WTC11 (cell line): Measurements from ENCODE around the gene FAM234A. TPM values are rescaled to one million over a fixed set of nuclear protein-coding genes. Genes with fewer than 3 reads are reported as not detected.

Source experiments
- ATAC-seq: fragments of 200-7000 bp; cut with Tn5 transposase; 2 replicates; pipeline ENCODE4 v1.10.0; 2021; ENCODE audit warnings: mild to moderate bottlenecking, moderate library complexity
- CTCF ChIA-PET: fragments of 300-600 bp; sonication (Branson Sonifier 250); formaldehyde crosslinking; loops from one replicate; lab custom pipeline; 2021; ENCODE audit warnings: antibody characterized with exemption; lab: Charles Lee
- POLR2A ChIA-PET: fragments of 350-600 bp; sonication (Branson Sonifier 250); formaldehyde crosslinking; loops from one replicate; lab custom pipeline; 2021; ENCODE audit warnings: antibody characterized with exemption; lab: Charles Lee
- DNase-seq: peaks from one replicate; pipeline ENCODE4 v3.0.0; 2021; ENCODE audit warnings: low spot score
- H3K27ac Mint-ChIP-seq: 2 replicates; pipeline ENCODE4 v1.8.0; 2021; ENCODE audit warnings: mixed read lengths
- H3K27me3 Mint-ChIP-seq: 2 replicates; pipeline ENCODE4 v1.8.0; 2021; ENCODE audit warnings: low read depth, mild to moderate bottlenecking, moderate library complexity, mixed read lengths
- H3K36me3 Mint-ChIP-seq: 2 replicates; pipeline ENCODE4 v1.8.0; 2021; ENCODE audit warnings: mixed read lengths
- H3K4me1 Mint-ChIP-seq: 2 replicates; pipeline ENCODE4 v1.8.0; 2022; ENCODE audit warnings: mixed read lengths
- H3K4me3 Mint-ChIP-seq: 2 replicates; pipeline ENCODE4 v1.8.0; 2021; ENCODE audit warnings: mild to moderate bottlenecking, moderate library complexity, mixed read lengths
- H3K9me3 Mint-ChIP-seq: 2 replicates; pipeline ENCODE4 v1.8.0; 2021; ENCODE audit warnings: mixed read lengths
- AFF4 ChIP-seq: sonication (generic); formaldehyde crosslinking; IDR thresholded peaks from 2 replicates; pipeline ENCODE4 v1.8.1; 2023; ENCODE audit warnings: mild to moderate bottlenecking, missing genetic modification reagents, borderline replicate concordance
- ATF2 ChIP-seq: sonication (generic); formaldehyde crosslinking; IDR thresholded peaks from 2 replicates; pipeline ENCODE4 v1.8.1; 2022; ENCODE audit warnings: low read depth, missing genetic modification reagents, borderline replicate concordance
- ATF3 ChIP-seq: sonication (generic); formaldehyde crosslinking; conservative IDR thresholded peaks from 2 replicates; pipeline ENCODE4 v1.8.1; 2022; ENCODE audit warnings: mild to moderate bottlenecking, missing genetic modification reagents
- CREB1 ChIP-seq: sonication (generic); formaldehyde crosslinking; IDR thresholded peaks from 2 replicates; pipeline ENCODE4 v1.8.0; 2023; ENCODE audit warnings: mild to moderate bottlenecking, missing genetic modification reagents
- CTCF ChIP-seq: fragments of 200-600 bp; IDR thresholded peaks from 2 replicates; pipeline ENCODE4 v1.8.0; 2022; ENCODE audit warnings: antibody characterized with exemption
- E2F5 ChIP-seq: sonication (generic); formaldehyde crosslinking; IDR thresholded peaks from 2 replicates; pipeline ENCODE4 v1.8.1; 2022; ENCODE audit warnings: mild to moderate bottlenecking, moderate library complexity, missing genetic modification reagents
- ELF4 ChIP-seq: sonication (generic); formaldehyde crosslinking; IDR thresholded peaks from 2 replicates; pipeline ENCODE4 v1.8.1; 2022; ENCODE audit warnings: low read depth, mild to moderate bottlenecking, moderate library complexity, missing genetic modification reagents
- ETV6 ChIP-seq: sonication (generic); formaldehyde crosslinking; IDR thresholded peaks from 2 replicates; pipeline ENCODE4 v1.8.1; 2022; ENCODE audit warnings: mild to moderate bottlenecking, missing genetic modification reagents
- FOXP1 ChIP-seq: sonication (generic); formaldehyde crosslinking; IDR thresholded peaks from 2 replicates; pipeline ENCODE4 v1.8.0; 2022; ENCODE audit warnings: missing genetic modification reagents, mild to moderate bottlenecking, moderate library complexity, borderline replicate concordance
- GABPB1 ChIP-seq: sonication (generic); formaldehyde crosslinking; IDR thresholded peaks from 2 replicates; pipeline ENCODE4 v1.8.1; 2023; ENCODE audit warnings: mild to moderate bottlenecking, missing genetic modification reagents
- HMGXB4 ChIP-seq: sonication (generic); formaldehyde crosslinking; IDR thresholded peaks from 2 replicates; pipeline ENCODE4 v1.8.1; 2023; ENCODE audit warnings: mild to moderate bottlenecking, moderate library complexity, missing genetic modification reagents
- MAX ChIP-seq: sonication (generic); formaldehyde crosslinking; IDR thresholded peaks from 2 replicates; pipeline ENCODE4 v1.8.0; 2022; ENCODE audit warnings: mild to moderate bottlenecking, missing genetic modification reagents
- NFATC4 ChIP-seq: fragments of 250-450 bp; sonication (Bioruptor Pico); IDR thresholded peaks from 2 replicates; pipeline ENCODE4 v1.9.0; 2021; ENCODE audit warnings: mild to moderate bottlenecking
- NR1H2 ChIP-seq: sonication (generic); formaldehyde crosslinking; IDR thresholded peaks from 2 replicates; pipeline ENCODE4 v1.9.0; 2021; ENCODE audit warnings: mild to moderate bottlenecking, moderate library complexity, missing genetic modification reagents
- SMAD4 ChIP-seq: sonication (generic); formaldehyde crosslinking; IDR thresholded peaks from 2 replicates; pipeline ENCODE4 v1.8.0; 2022; ENCODE audit warnings: mild to moderate bottlenecking, missing genetic modification reagents
- TCF7 ChIP-seq: sonication (generic); formaldehyde crosslinking; IDR thresholded peaks from 2 replicates; pipeline ENCODE4 v1.8.0; 2022; ENCODE audit warnings: mild to moderate bottlenecking, low read depth, missing genetic modification reagents, moderate library complexity
- TEAD4 ChIP-seq: sonication (generic); formaldehyde crosslinking; IDR thresholded peaks from 2 replicates; pipeline ENCODE4 v1.8.0; 2022; ENCODE audit warnings: mild to moderate bottlenecking, missing genetic modification reagents
- ZBTB21 ChIP-seq: sonication (generic); formaldehyde crosslinking; IDR thresholded peaks from 2 replicates; pipeline ENCODE4 v1.8.1; 2023; ENCODE audit warnings: mild to moderate bottlenecking, missing genetic modification reagents, borderline replicate concordance
- ZBTB43 ChIP-seq: sonication (generic); formaldehyde crosslinking; IDR thresholded peaks from 2 replicates; pipeline ENCODE4 v1.8.1; 2023; ENCODE audit warnings: mild to moderate bottlenecking, missing genetic modification reagents
- ZNF232 ChIP-seq: sonication (generic); formaldehyde crosslinking; IDR thresholded peaks from 2 replicates; pipeline ENCODE4 v1.8.0; 2022; ENCODE audit warnings: mild to moderate bottlenecking, missing genetic modification reagents
- ZNF263 ChIP-seq: sonication (generic); formaldehyde crosslinking; IDR thresholded peaks from 2 replicates; pipeline ENCODE4 v1.8.1; 2022; ENCODE audit warnings: low read depth, mild to moderate bottlenecking, moderate library complexity, missing genetic modification reagents
- ZNF281 ChIP-seq: sonication (generic); formaldehyde crosslinking; IDR thresholded peaks from 2 replicates; pipeline ENCODE4 v1.8.0; 2023; ENCODE audit warnings: mild to moderate bottlenecking, missing genetic modification reagents
- ZNF671 ChIP-seq: fragments of 250-450 bp; sonication (Bioruptor Pico); IDR thresholded peaks from 2 replicates; pipeline ENCODE4 v1.8.0; 2021; ENCODE audit warnings: mild to moderate bottlenecking
- total RNA-seq: library from RNA; stranded (reverse); gene quantifications from 3 replicates; pipeline ENCODE4 v1.2.3, GENCODE V29; 2021

Gene FAM234A
- total RNA-seq, 1 experiment from 2014 or later: 115 TPM

GRCh38 chr16:194516-194915, 40.1 kb upstream of the FAM234A start (continued):
- TF ChIP-seq SMAD4 (CRISPR knock-in tag) (no peak), NFATC4 (CRISPR knock-in tag) (no peak), E2F5 (CRISPR knock-in tag) (no peak), TEAD4 (CRISPR knock-in tag) (no peak), HMGXB4 (CRISPR knock-in tag) (no peak), ZNF263 (CRISPR knock-in tag) (no peak), AFF4 (no peak), ATF3 (CRISPR knock-in tag) (no peak), TCF7 (CRISPR knock-in tag) (no peak), CTCF (no peak)

- CTCF ChIA-PET: interaction anchor here (0.7 to 1.4 kb wide), 4 partner anchors 11 to 103 kb away, joined by 3 to 5 read pairs (median 4); no protein-coding TSS in a partner anchor
- peaks cover 66% of the 10 kb centered on the region for H3K36me3 Mint-ChIP-seq
These were observed 34.2 kb upstream of the FAM234A start for GRCh38 chr16:200388-200787.

GRCh38 chr16:203246-203645, 31.4 kb upstream of the FAM234A start:
- Mint-ChIP-seq H3K27ac (no peak overlapping the region), H3K4me1 (no peaks in the 10 kb centered on the region), H3K4me3 (no peak overlapping the region), H3K36me3 (peaks cover 67% of the 10 kb centered on the region), H3K9me3 (no peaks in the 10 kb centered on the region), H3K27me3 (no peaks in the 10 kb centered on the region)
- ChIA-PET POLR2A (no interaction called here), CTCF (no interaction called here)
- DNase-seq (no peak), ATAC-seq (no peak)
- TF ChIP-seq ZNF281 (CRISPR knock-in tag): no peak
- TF ChIP-seq ZNF232: no peak
- no peak for TF ChIP-seq MAX (CRISPR knock-in tag)
- TF ChIP-seq ZBTB43 (CRISPR knock-in tag): no peak
- TF ChIP-seq NR1H2 (CRISPR knock-in tag): no peak
- no peak for TF ChIP-seq CREB1
- TF ChIP-seq NFATC4 (CRISPR knock-in tag): no peak
- no peak for TF ChIP-seq ATF2 (CRISPR knock-in tag)

More at GRCh38 chr16:200388-200787, 34.2 kb upstream of the FAM234A start:
- Mint-ChIP-seq H3K27me3 (no peaks in the 10 kb centered on the region), H3K4me1 (no peaks in the 10 kb centered on the region), H3K27ac (no peak overlapping the region), H3K4me3 (no peak overlapping the region), H3K9me3 (no peaks in the 10 kb centered on the region)
- ATAC-seq (no peak), DNase-seq (no peak)
- POLR2A ChIA-PET: interaction anchor here (0.6 kb wide), 1 partner anchor 35 kb away, joined by 3 read pairs; no protein-coding TSS in a partner anchor
- TF ChIP-seq ZBTB21 (CRISPR knock-in tag) (no peak), GABPB1 (CRISPR knock-in tag) (no peak), ELF4 (CRISPR knock-in tag) (no peak), ETV6 (CRISPR knock-in tag) (no peak), ZNF671 (CRISPR knock-in tag) (no peak), FOXP1 (no peak)
